HG03439 (cell line): ENCODE results near the gene TNFRSF1A.

Experiments used
- ATAC-seq: cut with Tn5 transposase; IDR thresholded peaks from one replicate; pipeline ENCODE4 v1.9.1; 2021; ENCODE audit warnings: mild to moderate bottlenecking, moderate library complexity; ENCODE audit not compliant: unreplicated experiment

Gene TNFRSF1A

GRCh38 chr12:6341417-6342139 is at the start of gene TNFRSF1A:
TSS of gene TNFRSF1A (minus strand) at chr12:6342076. CDS start at chr12:6341814, 262 bp downstream.
- ATAC-seq, result no peak

- ATAC-seq, result no peak
These were observed 49.1 kb upstream of the TNFRSF1A start for GRCh38 chr12:6391013-6391412.

GRCh38 chr12:6390084-6390799 is 48.4 kb upstream of the TNFRSF1A start:
- no peak for ATAC-seq

GRCh38 chr12:6387541-6387940 is 45.7 kb upstream of the TNFRSF1A start:
- no peak for ATAC-seq

- no peak for ATAC-seq
These were observed 44.6 kb upstream of the TNFRSF1A start for GRCh38 chr12:6386491-6386890.

- ATAC-seq, result no peak
These were observed 44.2 kb upstream of the TNFRSF1A start for GRCh38 chr12:6386038-6386437.

- no peak for ATAC-seq
These were observed 42.9 kb upstream of the TNFRSF1A start for GRCh38 chr12:6384499-6385436.

- ATAC-seq, result no peak
These were observed 42.0 kb upstream of the TNFRSF1A start, which contains the start of gene LTBR for GRCh38 chr12:6383572-6384498. TSS of gene LTBR (plus strand) at chr12:6384162. CDS start at chr12:6384359, 197 bp downstream.

GRCh38 chr12:6382982-6383381 is 41.1 kb upstream of the TNFRSF1A start:
- ATAC-seq, result no peak

- no peak for ATAC-seq
These were observed 40.5 kb upstream of the TNFRSF1A start for GRCh38 chr12:6382371-6382770.

GRCh38 chr12:6380141-6381121 is 38.6 kb upstream of the TNFRSF1A start:
- no peak for ATAC-seq

- ATAC-seq, result no peak
These were observed 37.0 kb upstream of the TNFRSF1A start for GRCh38 chr12:6378709-6379472.

GRCh38 chr12:6377667-6377994 is 35.8 kb upstream of the TNFRSF1A start:
- ATAC-seq, result no peak

- no peak for ATAC-seq
These were observed 35.2 kb upstream of the TNFRSF1A start for GRCh38 chr12:6376870-6377666.

GRCh38 chr12:6376079-6376869 is 34.4 kb upstream of the TNFRSF1A start:
- ATAC-seq, result no peak

GRCh38 chr12:6375269-6376078 is 33.6 kb upstream of the TNFRSF1A start, which contains the start of gene SCNN1A:
TSS of gene SCNN1A (minus strand) at chr12:6375563. CDS start at chr12:6374783, 780 bp downstream.
- no peak for ATAC-seq
